HepG2 (cell line): Measurements from ENCODE around the gene STX4. TPM values are rescaled to one million over a fixed set of nuclear protein-coding genes. Genes with fewer than 3 reads are reported as not detected.

Experiments
- EHMT2 ChIP-seq: fragments of 200-600 bp; sonication (generic); IDR thresholded peaks from 2 replicates; pipeline ENCODE4 v1.7.0; 2017; ENCODE audit warnings: antibody characterized with exemption, low read depth, low read length, borderline replicate concordance
- ETV6 ChIP-seq: sonication (generic); formaldehyde crosslinking; conservative IDR thresholded peaks from 2 replicates; pipeline ENCODE4 v1.4.0; 2020; ENCODE audit warnings: missing genetic modification reagents
- JARID2 ChIP-seq: sonication (generic); formaldehyde crosslinking; IDR thresholded peaks from 2 replicates; pipeline ENCODE4 v1.8.1; 2023; ENCODE audit warnings: missing genetic modification reagents, inconsistent platforms; ENCODE audit not compliant: insufficient replicate concordance
- JUNB ChIP-seq: sonication (generic); formaldehyde crosslinking; IDR thresholded peaks from 2 replicates; pipeline ENCODE4 v1.8.0; 2022; ENCODE audit warnings: missing genetic modification reagents, mild to moderate bottlenecking, borderline replicate concordance
- KDM2A ChIP-seq: sonication (generic); formaldehyde crosslinking; IDR thresholded peaks from 2 replicates; pipeline ENCODE4 v1.4.0; 2020; ENCODE audit warnings: low read depth, missing genetic modification reagents, borderline replicate concordance
- NFAT5 ChIP-seq: sonication (generic); formaldehyde crosslinking; IDR thresholded peaks from 2 replicates; pipeline ENCODE4 v1.4.0; 2020; ENCODE audit warnings: missing genetic modification reagents
- NFE2 ChIP-seq: sonication (generic); formaldehyde crosslinking; IDR thresholded peaks from 2 replicates; pipeline ENCODE4 v1.4.0; 2020; ENCODE audit warnings: missing genetic modification reagents
- SAFB2 ChIP-seq: sonication (generic); formaldehyde crosslinking; IDR thresholded peaks from 2 replicates; pipeline ENCODE4 v1.5.1; 2020; ENCODE audit warnings: missing genetic modification reagents, low read depth, mild to moderate bottlenecking, borderline replicate concordance
- SOX13 ChIP-seq, 3 experiments: fragments of 450-650 bp in 1 of 3; sonication (generic) in 1 of 3; formaldehyde crosslinking in 1 of 3; IDR thresholded peaks in 2 of 3; conservative IDR thresholded peaks in 1 of 3; 2 replicates each; pipeline versions ENCODE4 v1.5.0 to v1.6.1; 2016 to 2020; ENCODE audit warnings: antibody characterized with exemption in 1 of 3, mild to moderate bottlenecking in 1 of 3, missing compliant biosample characterization in 1 of 3, missing genetic modification reagents in 1 of 3, moderate library complexity in 1 of 3
- YEATS2 ChIP-seq: sonication (generic); formaldehyde crosslinking; IDR thresholded peaks from 2 replicates; pipeline ENCODE4 v1.4.0; 2020; ENCODE audit warnings: missing genetic modification reagents, borderline replicate concordance
- ZBTB49 ChIP-seq: sonication (generic); formaldehyde crosslinking; IDR thresholded peaks from 2 replicates; pipeline ENCODE4 v1.4.0; 2020; ENCODE audit warnings: missing genetic modification reagents, borderline replicate concordance
- ZFAT ChIP-seq: sonication (generic); formaldehyde crosslinking; conservative IDR thresholded peaks from 2 replicates; pipeline ENCODE4 v1.8.1; 2023; ENCODE audit warnings: missing genetic modification reagents, inconsistent platforms
- ZFP91 ChIP-seq: sonication (generic); formaldehyde crosslinking; IDR thresholded peaks from 2 replicates; pipeline ENCODE4 v1.9.0; 2022; ENCODE audit warnings: missing genetic modification reagents, mild to moderate bottlenecking, borderline replicate concordance
- ZNF761 ChIP-seq: sonication (generic); formaldehyde crosslinking; conservative IDR thresholded peaks from 2 replicates; pipeline ENCODE4 v1.4.0; 2020; ENCODE audit warnings: mild to moderate bottlenecking, missing genetic modification reagents
- polyA plus RNA-seq, 8 experiments: library from polyadenylated mRNA; depleted of rRNA in 3 of 8; stranded (reverse) in 7 of 8; unstranded in 1 of 8; fragments of >200 nt; fragmentation: Illumina TruSeq in 4 of 8; extraction: Trizol in 4 of 8; gene quantifications; 2 replicates each; pipeline versions ENCODE4 v1.2.1 to v1.2.3, GENCODE V29; 2011 to 2016; ENCODE audit warnings: low read depth in 4 of 8, missing spikeins in 1 of 8, mixed read lengths in 1 of 8; ENCODE audit not compliant: insufficient read depth in 1 of 8
- total RNA-seq, 5 experiments: library from RNA; depleted of rRNA; stranded (reverse); fragments of >200 nt; fragmentation: Illumina TruSeq; extraction: Trizol; gene quantifications; 2 replicates each; pipeline ENCODE4 v1.2.3, GENCODE V29; 2016; ENCODE audit warnings: low read depth in 1 of 5

The STX4 gene
- total and polyA plus RNA-seq, 2 of the 13 experiments (the other 11 are each of a cell fraction or from before 2014, with no cell fraction given): 29.2 to 34.6 TPM

- TF ChIP-seq ZFP91 (CRISPR knock-in tag) (no peak; the same call in 1 of the 2 replicates), ZBTB49 (0 out of 2 replicates have a peak, but pooled peaks have one; percentile 70), NFAT5 (peak; percentile 70), ETV6 (CRISPR knock-in tag) (no peak; the same call in none of the 2 replicates), ZNF761 (CRISPR knock-in tag) (no peak), ZFAT (CRISPR knock-in tag) (0 out of 2 replicates have a peak, but pooled peaks have one; percentile 92), YEATS2 (CRISPR knock-in tag) (peak; percentile 18; the same call in 1 of the 2 replicates), NFE2 (CRISPR knock-in tag) (no peak), EHMT2 (no peak), JUNB (CRISPR knock-in tag) (no peak), JARID2 (CRISPR knock-in tag) (no peak), SOX13 (IDR thresholded peaks at IDR 0.05) (no peak), SOX13 (CRISPR knock-in tag; conservative IDR thresholded peaks at IDR 0.05 in 1 of 2, IDR thresholded peaks at IDR 0.05 in 1 of 2) (peak in 1 of 2 experiments; percentile 50; a peak in 3 of 4 replicates), KDM2A (CRISPR knock-in tag) (peak; percentile 43; the same call in 1 of the 2 replicates), SAFB2 (CRISPR knock-in tag) (peak; percentile 64; the same call in 1 of the 2 replicates)
Measured at GRCh38 chr16:31073142-31073969, 40.0 kb downstream of the STX4 start (continued).
